ENCODE measurements around the gene HIBADH. TPM values are rescaled to one million over a fixed set of nuclear protein-coding genes. Genes with fewer than 3 reads are reported as not detected.

Gene HIBADH
- total RNA-seq, 1 experiment from 2014 or later, result 31.2 TPM

DNA sequence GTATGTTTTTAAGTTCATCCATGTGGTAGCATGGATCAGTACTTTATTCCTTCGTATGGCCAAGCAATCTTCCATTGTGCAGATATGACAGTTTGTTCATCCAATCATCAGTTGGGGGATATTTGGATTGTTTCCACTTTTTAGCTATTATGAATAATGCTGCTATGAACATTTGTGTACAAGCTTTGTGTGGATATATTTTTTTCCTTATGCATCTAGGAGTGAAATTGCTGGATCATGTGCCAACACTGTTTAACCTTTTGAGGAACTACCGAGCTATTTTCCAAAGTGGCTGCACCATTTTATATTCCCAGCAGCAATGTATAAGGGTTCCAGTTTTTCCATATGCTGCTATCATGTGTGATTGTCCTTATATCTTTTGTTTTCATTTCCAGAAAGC, 140.1 kb downstream of the HIBADH start:
- POLR2A ChIA-PET, result no interaction called here

DNA sequence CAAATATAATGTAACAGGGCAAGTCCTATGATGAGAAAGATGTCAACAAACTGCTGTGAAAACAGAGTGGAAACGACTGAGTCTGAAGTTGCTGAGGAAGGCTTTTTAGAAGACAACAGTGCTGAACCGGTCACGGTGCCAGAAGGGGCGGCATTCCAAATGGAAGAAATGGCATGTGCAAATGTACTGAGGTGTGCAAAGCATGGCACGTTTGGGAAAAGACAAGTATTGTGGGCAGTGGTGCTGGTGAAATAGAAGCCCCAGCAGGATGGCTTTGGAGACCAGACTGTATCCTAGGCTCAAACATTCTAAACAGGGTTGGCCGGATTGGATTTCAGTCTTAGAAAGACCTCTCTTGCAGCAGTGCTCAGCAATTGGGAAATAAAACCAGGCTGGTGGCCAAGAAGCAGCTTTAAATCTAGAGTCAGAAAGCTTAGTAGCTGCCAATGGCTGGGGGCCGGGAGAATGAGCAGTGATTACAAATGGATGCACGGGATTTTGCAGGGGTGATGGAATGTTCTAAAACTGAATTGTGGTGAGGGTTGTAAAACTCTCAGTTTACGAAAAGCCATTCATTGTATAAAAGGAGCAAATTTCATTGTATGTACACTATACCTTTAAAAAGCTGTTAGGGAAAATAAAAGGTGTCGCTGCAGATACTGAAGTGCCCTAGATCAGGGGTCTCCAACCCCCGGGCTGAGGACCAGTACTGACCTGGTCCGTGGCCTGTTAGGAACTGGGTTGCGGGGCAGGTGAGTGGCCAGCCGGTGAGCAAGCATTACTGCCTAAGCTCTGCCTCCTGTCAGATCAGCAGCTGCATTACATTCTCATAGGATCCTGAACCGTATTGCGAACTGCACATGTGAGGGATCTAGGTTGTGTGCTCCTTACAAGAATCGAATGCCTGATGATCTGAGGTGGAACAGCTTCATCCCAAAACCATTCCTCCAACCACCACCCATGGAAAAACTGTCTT, 141.6 kb downstream of the HIBADH start:
- in situ Hi-C loops (cut with HindIII; ENCODE audit: low pct_unique_long_range_greater_than_20kb, low sequenced_read_pairs), result no loop called here
- Histone ChIP-seq H3K9me3 (ENCODE audit: control insufficient read depth, insufficient read depth, low read depth, low read length) (no peaks in the 10 kb centered on the region), H3K27ac (ENCODE audit: low read length) (no peak overlapping the region), H3K4me3 (ENCODE audit: low read depth in 2 of 2, low read length in 2 of 2) (no peak overlapping the region), H3K36me3 (ENCODE audit: control insufficient read depth, insufficient read depth, low read length) (no peaks in the 10 kb centered on the region), H3K4me1 (ENCODE audit: control insufficient read depth, insufficient read depth, low read length) (no peaks in the 10 kb centered on the region), H3K27me3 (ENCODE audit: control insufficient read depth, insufficient read depth, low read length) (no peaks in the 10 kb centered on the region)
- ChIA-PET CTCF (no interaction called here), POLR2A (interaction anchor here (0.6 kb wide), 1 partner anchor 310 kb away, joined by 17 read pairs; no protein-coding TSS in a partner anchor)
- TF ChIP-seq SIN3A (IDR thresholded peaks at IDR 0.05; ENCODE audit: borderline replicate concordance, insufficient read depth, low read depth, low read length), result no peak
- TF ChIP-seq TCF7L2 (IDR thresholded peaks at IDR 0.05; ENCODE audit: low read depth, low read length), result no peak
- TF ChIP-seq POLR2AphosphoS5 (IDR thresholded peaks at IDR 0.05; ENCODE audit: low read depth, low read length), result no peak
- no peak for TF ChIP-seq CTCF (IDR thresholded peaks at IDR 0.05)
- TF ChIP-seq, protein P1, sequence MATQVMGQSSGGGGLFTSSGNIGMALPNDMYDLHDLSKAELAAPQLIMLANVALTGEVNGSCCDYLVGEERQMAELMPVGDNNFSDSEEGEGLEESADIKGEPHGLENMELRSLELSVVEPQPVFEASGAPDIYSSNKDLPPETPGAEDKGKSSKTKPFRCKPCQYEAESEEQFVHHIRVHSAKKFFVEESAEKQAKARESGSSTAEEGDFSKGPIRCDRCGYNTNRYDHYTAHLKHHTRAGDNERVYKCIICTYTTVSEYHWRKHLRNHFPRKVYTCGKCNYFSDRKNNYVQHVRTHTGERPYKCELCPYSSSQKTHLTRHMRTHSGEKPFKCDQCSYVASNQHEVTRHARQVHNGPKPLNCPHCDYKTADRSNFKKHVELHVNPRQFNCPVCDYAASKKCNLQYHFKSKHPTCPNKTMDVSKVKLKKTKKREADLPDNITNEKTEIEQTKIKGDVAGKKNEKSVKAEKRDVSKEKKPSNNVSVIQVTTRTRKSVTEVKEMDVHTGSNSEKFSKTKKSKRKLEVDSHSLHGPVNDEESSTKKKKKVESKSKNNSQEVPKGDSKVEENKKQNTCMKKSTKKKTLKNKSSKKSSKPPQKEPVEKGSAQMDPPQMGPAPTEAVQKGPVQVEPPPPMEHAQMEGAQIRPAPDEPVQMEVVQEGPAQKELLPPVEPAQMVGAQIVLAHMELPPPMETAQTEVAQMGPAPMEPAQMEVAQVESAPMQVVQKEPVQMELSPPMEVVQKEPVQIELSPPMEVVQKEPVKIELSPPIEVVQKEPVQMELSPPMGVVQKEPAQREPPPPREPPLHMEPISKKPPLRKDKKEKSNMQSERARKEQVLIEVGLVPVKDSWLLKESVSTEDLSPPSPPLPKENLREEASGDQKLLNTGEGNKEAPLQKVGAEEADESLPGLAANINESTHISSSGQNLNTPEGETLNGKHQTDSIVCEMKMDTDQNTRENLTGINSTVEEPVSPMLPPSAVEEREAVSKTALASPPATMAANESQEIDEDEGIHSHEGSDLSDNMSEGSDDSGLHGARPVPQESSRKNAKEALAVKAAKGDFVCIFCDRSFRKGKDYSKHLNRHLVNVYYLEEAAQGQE (IDR thresholded peaks at IDR 0.05; ENCODE audit: insufficient read depth in 1 of 2, low read depth in 2 of 2, low read length in 1 of 2), result no peak
- intact Hi-C loops (cut with micrococcal nuclease; ENCODE audit: unreplicated experiment), result no loop called here
- BruUV-seq (replicated peaks), result no TSS peak
- ATAC-seq, result no peak
- DNase-seq (ENCODE audit: low read depth, low spot score), result no peak

More for the DNA sequence above, 140.1 kb downstream of the HIBADH start:
- H3K9me3 ChIP-seq (ENCODE audit: control insufficient read depth, insufficient read depth, low read depth, low read length), result no peaks in the 10 kb centered on the region
- H3K4me1 ChIP-seq (ENCODE audit: control insufficient read depth, insufficient read depth, low read length), result no peaks in the 10 kb centered on the region
- in situ Hi-C loops (cut with HindIII; ENCODE audit: low pct_unique_long_range_greater_than_20kb, low sequenced_read_pairs) (no loop called here), intact Hi-C loops (cut with micrococcal nuclease; ENCODE audit: unreplicated experiment) (no loop called here)
- ATAC-seq, result no peak
- no peak for DNase-seq (ENCODE audit: low read depth, low spot score)
- no peak overlapping the region for H3K27ac ChIP-seq (ENCODE audit: low read length)
- TF ChIP-seq POLR2AphosphoS5 (IDR thresholded peaks at IDR 0.05; ENCODE audit: low read depth, low read length), result no peak
- no peak for TF ChIP-seq CTCF (IDR thresholded peaks at IDR 0.05)
- TF ChIP-seq SIN3A (IDR thresholded peaks at IDR 0.05; ENCODE audit: borderline replicate concordance, insufficient read depth, low read depth, low read length), result no peak
- TF ChIP-seq, protein P1 (IDR thresholded peaks at IDR 0.05; ENCODE audit: insufficient read depth in 1 of 2, low read depth in 2 of 2, low read length in 1 of 2), result no peak
- TF ChIP-seq TCF7L2 (IDR thresholded peaks at IDR 0.05; ENCODE audit: low read depth, low read length), result no peak
- no TSS peak for BruUV-seq (replicated peaks)
- no peaks in the 10 kb centered on the region for H3K36me3 ChIP-seq (ENCODE audit: control insufficient read depth, insufficient read depth, low read length)
- CTCF ChIA-PET, result no interaction called here
- H3K4me3 ChIP-seq (ENCODE audit: low read depth in 2 of 2, low read length in 2 of 2), result no peak overlapping the region
- H3K27me3 ChIP-seq (ENCODE audit: control insufficient read depth, insufficient read depth, low read length), result no peaks in the 10 kb centered on the region

All from Panc1 (cell line).